CD4-positive, alpha-beta T cell (primary cell): ENCODE results near the gene ADGRD1. TPM values are rescaled to one million over a fixed set of nuclear protein-coding genes. Genes with fewer than 3 reads are reported as not detected.

ENCODE experiments used
- ATAC-seq: fragments of 200-7000 bp; cut with Tn5 transposase; one replicate; pipeline ENCODE4 v1.10.0; 2022; ENCODE audit warnings: mild to moderate bottlenecking; ENCODE audit not compliant: poor library complexity
- CTCF ChIA-PET: fragments of 350-600 bp; sonication (Branson Sonifier 250); formaldehyde crosslinking; loops from one replicate; lab custom pipeline; 2021; ENCODE audit warnings: antibody characterized with exemption, inconsistent platforms; lab: Charles Lee
- POLR2A ChIA-PET: fragments of 350-600 bp; sonication (Branson Sonifier 250); formaldehyde crosslinking; loops from one replicate; lab custom pipeline; 2021; ENCODE audit warnings: antibody characterized with exemption, inconsistent platforms; lab: Charles Lee
- DNase-seq, 14 experiments: peaks; one replicate each; pipeline ENCODE4 v3.0.0-alpha.2; 2013 to 2020; ENCODE audit warnings: mixed read lengths in 2 of 14
- H3K27ac ChIP-seq, 2 donors: one replicate each; pipeline versions ENCODE4 v1.5.1 to v1.7.0; 2013; ENCODE audit warnings: low read length in 2 of 2, low read depth in 1 of 2, mild to moderate bottlenecking in 1 of 2
- H3K27me3 ChIP-seq, 2 experiments: 1 replicate in 1 of 2; 2 replicates in 1 of 2; pipeline versions ENCODE4 v1.6.1 to v1.7.0; 2013; ENCODE audit warnings: low read length in 2 of 2, control low read depth in 1 of 2, mild to moderate bottlenecking in 1 of 2, moderate library complexity in 1 of 2; ENCODE audit not compliant: insufficient read depth in 2 of 2, control insufficient read depth in 1 of 2
- H3K36me3 ChIP-seq: one replicate; pipeline ENCODE4 v1.6.1; 2013; ENCODE audit warnings: low read length, control low read depth; ENCODE audit not compliant: insufficient read depth
- H3K4me1 ChIP-seq: one replicate; pipeline ENCODE4 v1.6.1; 2013; ENCODE audit warnings: low read length, control low read depth; ENCODE audit not compliant: insufficient read depth
- H3K4me3 ChIP-seq: one replicate; pipeline ENCODE4 v1.5.1; 2013; ENCODE audit warnings: mild to moderate bottlenecking, low read length, moderate library complexity
- H3K9me3 ChIP-seq, 2 experiments: 1 replicate in 1 of 2; 2 replicates in 1 of 2; pipeline versions ENCODE4 v1.6.1 to v1.7.0; 2013; ENCODE audit warnings: low read length in 2 of 2, mild to moderate bottlenecking in 2 of 2, control low read depth in 1 of 2, moderate library complexity in 1 of 2; ENCODE audit not compliant: control insufficient read depth in 1 of 2, insufficient read depth in 1 of 2
- H3K27ac Mint-ChIP-seq: one replicate; pipeline ENCODE4 v1.8.0; 2020; ENCODE audit warnings: mixed read lengths
- H3K27me3 Mint-ChIP-seq: one replicate; pipeline ENCODE4 v1.8.0; 2021; ENCODE audit warnings: mixed read lengths
- H3K36me3 Mint-ChIP-seq: one replicate; pipeline ENCODE4 v1.8.0; 2021; ENCODE audit warnings: low read depth, mixed read lengths
- H3K4me1 Mint-ChIP-seq: one replicate; pipeline ENCODE4 v1.8.0; 2021; ENCODE audit warnings: low read depth, mixed read lengths
- H3K4me3 Mint-ChIP-seq: one replicate; pipeline ENCODE4 v1.8.0; 2020; ENCODE audit warnings: mild to moderate bottlenecking, mixed read lengths
- H3K9me3 Mint-ChIP-seq: one replicate; pipeline ENCODE4 v1.8.0; 2020; ENCODE audit warnings: mixed read lengths
- intact Hi-C, 2 experiments: fragments of 100-400 bp; cut with DNase I in 1 of 2; cut with micrococcal nuclease in 1 of 2; formaldehyde crosslinking; loops; one replicate each; pipeline versions ENCODE4 v1.15.1 to v1.9.0; 2023 to 2025; cut with DNase I, micrococcal nuclease
- total RNA-seq, 174 experiments: library from RNA in 2 of 174; stranded (reverse) in 2 of 174; gene quantifications; one replicate each; pipeline ENCODE4 v1.2.3 and lab custom pipeline; 2021 to 2026
- TF ChIP-seq, protein P1 (sequence below): fragments of 200-600 bp; IDR thresholded peaks from one replicate; pipeline ENCODE4 v1.8.0; 2022; ENCODE audit warnings: antibody characterized with exemption, mild to moderate bottlenecking

The ADGRD1 gene
- total RNA-seq, 2 experiments from 2014 or later: 0.22 TPM; not detected in 1

DNA sequence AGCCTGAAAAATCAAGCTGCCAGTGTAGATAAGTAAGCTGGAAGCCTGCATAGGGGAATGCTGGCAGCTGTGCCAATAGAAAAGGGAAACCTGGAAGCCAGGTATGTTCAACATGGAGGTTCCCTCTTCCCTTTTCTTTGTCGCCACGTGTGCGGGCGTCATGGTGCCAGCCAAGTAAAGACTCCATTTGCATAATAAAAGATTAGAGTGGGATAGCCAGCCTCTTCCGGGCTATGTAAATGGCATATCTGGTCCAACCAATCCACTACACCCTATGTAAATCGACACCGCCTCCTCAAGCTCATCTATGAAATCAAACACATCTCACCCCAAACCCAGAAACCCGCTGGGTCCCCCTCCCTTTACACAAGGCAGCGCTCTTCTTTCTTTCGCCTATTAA is 5.6 kb upstream of the ADGRD1 start:
- POLR2A ChIA-PET: no interaction called here
- no peaks in the 10 kb centered on the region for H3K36me3 ChIP-seq
- no peaks in the 10 kb centered on the region for H3K4me1 ChIP-seq
- H3K9me3 Mint-ChIP-seq: peaks cover 11% of the 10 kb centered on the region
- H3K9me3 ChIP-seq: peaks cover 7 to 22% of the 10 kb centered on the region in 2 experiments
- CTCF ChIA-PET: no interaction called here
- no peaks in the 10 kb centered on the region for H3K36me3 Mint-ChIP-seq
- H3K27me3 Mint-ChIP-seq: peaks cover 49% of the 10 kb centered on the region
- no peak overlapping the region for H3K4me3 ChIP-seq
- ATAC-seq (no peak), DNase-seq (no peak)
- intact Hi-C loops: no loop called here
- no peak overlapping the region for H3K27ac Mint-ChIP-seq
- H3K27ac ChIP-seq: no peak overlapping the region
- peaks cover 9 to 14% of the 10 kb centered on the region in 2 experiments for H3K27me3 ChIP-seq
- TF ChIP-seq, protein P1, sequence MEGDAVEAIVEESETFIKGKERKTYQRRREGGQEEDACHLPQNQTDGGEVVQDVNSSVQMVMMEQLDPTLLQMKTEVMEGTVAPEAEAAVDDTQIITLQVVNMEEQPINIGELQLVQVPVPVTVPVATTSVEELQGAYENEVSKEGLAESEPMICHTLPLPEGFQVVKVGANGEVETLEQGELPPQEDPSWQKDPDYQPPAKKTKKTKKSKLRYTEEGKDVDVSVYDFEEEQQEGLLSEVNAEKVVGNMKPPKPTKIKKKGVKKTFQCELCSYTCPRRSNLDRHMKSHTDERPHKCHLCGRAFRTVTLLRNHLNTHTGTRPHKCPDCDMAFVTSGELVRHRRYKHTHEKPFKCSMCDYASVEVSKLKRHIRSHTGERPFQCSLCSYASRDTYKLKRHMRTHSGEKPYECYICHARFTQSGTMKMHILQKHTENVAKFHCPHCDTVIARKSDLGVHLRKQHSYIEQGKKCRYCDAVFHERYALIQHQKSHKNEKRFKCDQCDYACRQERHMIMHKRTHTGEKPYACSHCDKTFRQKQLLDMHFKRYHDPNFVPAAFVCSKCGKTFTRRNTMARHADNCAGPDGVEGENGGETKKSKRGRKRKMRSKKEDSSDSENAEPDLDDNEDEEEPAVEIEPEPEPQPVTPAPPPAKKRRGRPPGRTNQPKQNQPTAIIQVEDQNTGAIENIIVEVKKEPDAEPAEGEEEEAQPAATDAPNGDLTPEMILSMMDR: no peak
- H3K4me1 Mint-ChIP-seq: no peaks in the 10 kb centered on the region
- no peak overlapping the region for H3K4me3 Mint-ChIP-seq

- DNase-seq (no peak), ATAC-seq (no peak)
- H3K36me3 ChIP-seq: no peaks in the 10 kb centered on the region
- Mint-ChIP-seq H3K4me1 (no peaks in the 10 kb centered on the region), H3K36me3 (no peaks in the 10 kb centered on the region), H3K27me3 (peaks cover 51% of the 10 kb centered on the region), H3K27ac (no peak overlapping the region), H3K4me3 (no peak overlapping the region), H3K9me3 (peaks cover 11% of the 10 kb centered on the region)
- ChIA-PET CTCF (no interaction called here), POLR2A (no interaction called here)
- H3K4me3 ChIP-seq: no peak overlapping the region
- intact Hi-C loops: no loop called here
- H3K9me3 ChIP-seq: peaks cover 7 to 22% of the 10 kb centered on the region in 2 experiments
- H3K27me3 ChIP-seq: peaks cover 9 to 14% of the 10 kb centered on the region in 2 experiments
- TF ChIP-seq, protein P1: no peak
- H3K4me1 ChIP-seq: peaks cover under 1% of the 10 kb centered on the region
- H3K27ac ChIP-seq: no peak overlapping the region
Observed at GRCh38 chr12:130948751-130949150, 5.0 kb upstream of the ADGRD1 start.

GRCh38 chr12:130949806-130950205 is 3.9 kb upstream of the ADGRD1 start:
- peaks cover 57% of the 10 kb centered on the region for H3K27me3 Mint-ChIP-seq
- DNase-seq (no peak), ATAC-seq (no peak)
- H3K4me1 ChIP-seq: peaks cover 4% of the 10 kb centered on the region
- POLR2A ChIA-PET: no interaction called here
- H3K36me3 ChIP-seq: no peaks in the 10 kb centered on the region
- peaks cover 7 to 12% of the 10 kb centered on the region in 2 experiments for H3K9me3 ChIP-seq
- no peak overlapping the region for H3K4me3 ChIP-seq
- peaks cover 17 to 22% of the 10 kb centered on the region in 2 experiments for H3K27me3 ChIP-seq
- no peak overlapping the region for H3K4me3 Mint-ChIP-seq
- intact Hi-C loops: no loop called here
- TF ChIP-seq, protein P1: no peak
- peaks cover 7% of the 10 kb centered on the region for H3K9me3 Mint-ChIP-seq
- CTCF ChIA-PET: no interaction called here
- H3K27ac Mint-ChIP-seq: no peak overlapping the region
- H3K27ac ChIP-seq: no peak overlapping the region
- no peaks in the 10 kb centered on the region for H3K4me1 Mint-ChIP-seq
- no peaks in the 10 kb centered on the region for H3K36me3 Mint-ChIP-seq
